HG02973 (cell line): ENCODE results near the gene FBXO38.

Experiments used
- ATAC-seq: cut with Tn5 transposase; IDR thresholded peaks from one replicate; pipeline ENCODE4 v1.9.1; 2021; ENCODE audit warnings: moderate library complexity; ENCODE audit not compliant: unreplicated experiment

Gene FBXO38

GRCh38 chr5:148383564-148384379, at the start of gene FBXO38:
Gene FBXO38 (plus strand): TSS chr5:148383958. CDS start chr5:148394777, 10,819 bp downstream.
- ATAC-seq: peak; percentile 99

GRCh38 chr5:148335259-148335658, 48.5 kb upstream of the FBXO38 start, which contains the start of gene SPINK9:
Gene SPINK9 (plus strand): TSS chr5:148335559. CDS start chr5:148335614, 55 bp downstream.
- no peak for ATAC-seq

GRCh38 chr5:148336704-148337435, 46.9 kb upstream of the FBXO38 start:
- ATAC-seq: peak; percentile 73

- no peak for ATAC-seq
Observed at GRCh38 chr5:148342371-148343045, 41.2 kb upstream of the FBXO38 start.

- no peak for ATAC-seq
Observed at GRCh38 chr5:148343046-148343407, 40.7 kb upstream of the FBXO38 start.

GRCh38 chr5:148343603-148344487, 39.9 kb upstream of the FBXO38 start:
- ATAC-seq: no peak

- no peak for ATAC-seq
Observed at GRCh38 chr5:148347706-148348105, 36.1 kb upstream of the FBXO38 start.

- ATAC-seq: no peak
Observed at GRCh38 chr5:148352696-148353095, 31.1 kb upstream of the FBXO38 start.

- ATAC-seq: no peak
Observed at GRCh38 chr5:148353634-148354033, 30.1 kb upstream of the FBXO38 start.

GRCh38 chr5:148364343-148364742, 19.4 kb upstream of the FBXO38 start:
- no peak for ATAC-seq

GRCh38 chr5:148368299-148368698, 15.5 kb upstream of the FBXO38 start:
- ATAC-seq: no peak

- ATAC-seq: no peak
Observed at GRCh38 chr5:148372166-148372725, 11.5 kb upstream of the FBXO38 start.

- ATAC-seq: no peak
Observed at GRCh38 chr5:148372893-148373292, 10.9 kb upstream of the FBXO38 start.

- ATAC-seq: peak; percentile 82
Observed at GRCh38 chr5:148374690-148375360, 8.9 kb upstream of the FBXO38 start.

GRCh38 chr5:148376198-148376597, 7.6 kb upstream of the FBXO38 start:
- ATAC-seq: no peak

- no peak for ATAC-seq
Observed at GRCh38 chr5:148378670-148379069, 5.1 kb upstream of the FBXO38 start.

- ATAC-seq: no peak
Observed at GRCh38 chr5:148379340-148379739, 4.4 kb upstream of the FBXO38 start.

- ATAC-seq: no peak
Observed at GRCh38 chr5:148381906-148382305, 1.9 kb upstream of the FBXO38 start.

GRCh38 chr5:148382961-148383360, 797 bp upstream of the FBXO38 start:
- ATAC-seq: no peak

GRCh38 chr5:148384380-148384737, 601 bp downstream of the FBXO38 start:
- ATAC-seq: peak; percentile 26
